ENCODE data around the gene TKTL1.
"Not testable (repeated sequence)": the region's sequence is repeated elsewhere in the genome, so short reads cannot be mapped to it uniquely, and the experiment has no call there.

Gene TKTL1

DNA sequence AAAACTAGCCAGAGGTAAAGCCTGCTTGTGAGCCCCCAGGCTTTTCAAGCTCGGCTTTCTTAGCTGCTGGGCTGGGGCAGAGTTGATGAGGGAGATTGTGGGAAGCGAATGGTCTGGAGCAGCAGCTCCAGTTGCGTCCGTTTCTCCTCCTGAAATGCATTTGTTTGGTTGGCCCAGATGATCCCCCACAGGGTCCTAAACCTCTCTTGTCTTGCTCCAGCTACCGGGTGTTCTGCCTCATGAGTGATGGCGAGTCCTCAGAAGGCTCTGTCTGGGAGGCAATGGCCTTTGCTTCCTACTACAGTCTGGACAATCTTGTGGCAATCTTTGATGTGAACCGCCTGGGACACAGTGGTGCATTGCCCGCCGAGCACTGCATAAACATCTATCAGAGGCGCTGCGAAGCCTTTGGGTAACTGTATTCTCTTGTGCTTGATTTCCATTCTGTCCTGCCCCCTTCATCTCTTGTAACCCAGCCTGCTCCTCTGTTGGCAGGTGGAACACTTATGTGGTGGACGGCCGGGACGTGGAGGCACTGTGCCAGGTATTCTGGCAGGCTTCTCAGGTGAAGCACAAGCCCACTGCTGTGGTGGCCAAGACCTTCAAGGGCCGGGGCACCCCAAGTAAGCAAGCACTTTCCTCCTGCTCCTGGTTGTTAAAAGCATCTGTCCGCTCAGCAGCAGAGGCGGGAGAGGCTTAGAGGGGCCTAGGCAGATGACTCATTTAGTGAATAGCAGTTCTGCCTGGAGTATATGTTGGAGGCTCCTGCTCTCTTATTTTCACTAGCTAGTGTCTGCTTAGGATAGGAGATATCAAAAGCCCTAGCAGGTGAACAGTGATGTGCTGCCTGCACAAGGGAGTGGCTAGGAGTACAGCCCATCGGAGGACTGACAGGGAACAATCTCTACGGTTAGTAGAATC, 15.3 kb downstream of the TKTL1 start:
- DNase-seq, result no peak

DNA sequence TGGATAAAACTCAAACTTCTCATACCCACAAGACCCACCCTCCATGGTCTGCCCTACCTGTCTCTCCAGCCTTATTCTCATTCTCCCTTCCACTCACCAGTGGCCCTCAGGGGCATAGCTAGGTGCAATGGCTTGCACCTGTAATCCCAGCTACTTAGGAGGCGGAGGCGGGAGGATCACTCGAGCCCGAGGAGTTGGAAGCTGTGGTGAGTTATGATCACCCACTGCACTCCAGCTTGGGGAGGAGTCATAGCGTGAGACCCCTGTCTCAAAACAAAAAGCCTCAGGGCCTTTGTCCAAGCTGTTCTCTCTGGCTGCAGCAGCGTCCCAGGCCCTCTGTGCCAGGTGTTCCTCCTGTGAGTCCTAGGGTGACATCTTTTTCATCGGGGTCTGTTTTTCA, 16.5 kb downstream of the TKTL1 start:
- DNase-seq, result no peak

DNA sequence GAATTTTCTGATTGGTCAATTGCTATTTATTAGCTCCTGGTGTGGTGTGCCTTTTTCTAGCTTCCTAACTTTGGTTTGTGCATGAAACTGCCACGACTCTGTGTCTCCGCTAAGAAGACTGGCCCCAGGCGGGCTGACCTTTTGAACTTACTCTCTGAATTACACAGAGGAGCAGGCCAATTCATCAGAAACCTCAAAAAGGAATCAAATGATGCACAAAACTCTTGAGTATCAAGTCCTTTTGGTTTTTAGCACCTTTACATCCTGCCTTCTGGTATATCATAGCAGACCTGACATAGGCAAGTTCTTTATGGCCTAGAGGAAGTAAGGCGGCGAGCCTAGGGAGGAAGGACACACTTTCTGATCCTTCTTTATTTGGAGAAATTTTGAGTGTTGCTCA, 17.6 kb downstream of the TKTL1 start:
- no peak for DNase-seq

DNA sequence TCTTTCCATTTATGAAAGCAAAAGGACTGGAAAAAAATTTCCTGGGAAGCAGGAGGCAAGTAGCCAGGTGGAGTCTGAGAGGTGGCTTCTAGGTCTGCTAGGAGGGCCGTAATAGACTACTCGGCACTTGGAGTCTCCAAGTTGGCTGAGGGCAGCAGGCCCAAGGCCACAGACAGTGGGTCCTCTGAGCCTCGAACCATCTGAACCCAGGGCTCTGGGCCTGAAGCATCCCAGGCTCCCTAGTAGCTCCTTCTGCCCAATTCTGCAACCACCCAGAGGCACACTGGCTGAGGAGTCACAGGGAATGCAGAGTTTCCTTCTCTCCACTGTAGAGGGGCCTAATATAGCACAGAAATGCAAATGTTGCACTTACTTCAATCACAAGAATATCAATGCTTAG, 19.8 kb downstream of the TKTL1 start:
- no peak for DNase-seq

DNA sequence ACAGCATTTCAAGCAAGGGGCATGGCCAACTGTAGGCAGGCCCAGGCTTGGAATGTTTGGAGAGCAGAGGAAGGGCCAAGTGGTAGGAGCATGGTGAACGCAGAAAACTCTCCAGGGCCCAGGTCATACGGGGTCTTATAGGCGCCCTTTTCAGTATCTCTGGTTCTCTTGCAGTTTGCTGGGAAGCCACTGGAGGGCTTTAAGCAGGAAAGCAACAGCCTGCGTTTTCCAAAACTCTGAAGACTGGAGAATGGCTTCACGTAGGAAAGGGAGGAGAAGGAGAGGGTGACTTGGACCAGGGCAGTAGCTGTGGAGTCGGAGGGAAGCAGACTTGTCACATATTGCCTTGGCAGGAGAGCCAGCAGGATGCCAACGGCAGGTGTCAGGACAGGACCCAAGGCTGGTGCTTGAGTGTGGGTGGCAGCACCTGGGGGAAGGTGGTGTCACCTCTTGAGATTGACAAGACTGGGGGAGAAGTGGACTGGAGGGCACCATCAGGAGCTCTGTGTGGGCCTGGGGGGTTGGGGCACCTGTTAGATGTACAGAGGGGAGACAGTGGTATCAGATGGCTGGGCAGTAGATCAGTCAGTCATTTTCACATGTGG, 21.9 kb downstream of the TKTL1 start:
- no peak for DNase-seq

DNA sequence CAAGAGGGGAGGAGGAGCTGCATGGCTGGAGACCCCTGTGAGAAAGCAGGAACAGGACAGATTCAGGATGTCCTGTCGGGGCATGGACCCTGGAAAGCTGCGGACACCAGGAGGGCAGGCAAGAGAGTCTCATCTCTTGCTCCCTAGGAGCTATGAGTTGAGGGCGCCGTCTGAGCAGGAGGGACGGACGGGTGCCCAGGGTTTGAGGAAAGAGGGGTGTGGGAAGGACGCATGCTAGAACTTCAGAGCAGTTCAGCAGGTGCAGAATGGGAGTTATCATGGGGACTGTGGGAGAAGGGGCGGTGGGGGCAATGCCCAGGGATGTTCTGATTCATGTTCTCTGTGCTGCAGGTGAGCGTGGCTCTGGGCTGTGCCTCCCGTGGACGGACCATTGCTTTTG, 24.8 kb downstream of the TKTL1 start:
- DNase-seq, result no peak

DNA sequence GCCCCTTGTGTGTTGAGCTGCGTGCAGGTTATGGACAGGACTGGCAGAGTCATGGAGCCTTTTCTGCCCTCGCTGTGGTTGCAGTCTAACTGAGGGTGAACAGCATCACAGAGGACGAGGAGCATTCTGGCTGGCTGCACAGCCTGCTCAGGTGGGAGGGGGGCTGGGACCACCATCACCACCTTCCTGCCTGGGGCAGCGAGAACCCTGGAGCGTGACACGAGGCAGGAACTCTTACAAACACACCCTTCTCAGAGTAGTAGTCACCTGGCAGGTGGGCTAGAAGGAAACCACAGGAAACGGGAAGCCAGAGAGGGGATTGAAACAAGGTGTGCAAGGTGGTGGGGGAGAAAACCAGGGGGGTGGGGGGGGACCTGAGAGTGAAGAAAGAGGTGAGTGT, 25.6 kb downstream of the TKTL1 start:
- no peak for DNase-seq

DNA sequence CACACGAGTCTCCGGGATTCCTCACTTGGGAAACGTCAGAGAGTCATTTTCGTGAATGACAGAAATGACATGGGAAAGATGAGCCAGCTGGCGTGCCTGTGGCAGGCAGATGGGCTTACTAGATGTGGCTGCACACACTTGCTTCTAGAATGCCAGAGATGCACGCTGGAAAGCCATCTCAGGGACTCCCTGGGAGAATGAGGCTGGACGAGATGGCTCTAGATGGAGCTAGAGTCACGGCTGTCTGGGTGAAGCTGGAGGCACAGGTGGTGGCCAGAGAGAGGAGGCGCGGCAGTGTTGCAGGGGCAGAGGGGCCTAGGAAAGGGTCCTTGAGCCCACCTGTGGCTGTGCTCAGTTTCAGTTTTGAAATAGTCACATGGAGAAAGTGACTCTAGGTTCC, 26.0 kb downstream of the TKTL1 start:
- DNase-seq, result no peak

DNA sequence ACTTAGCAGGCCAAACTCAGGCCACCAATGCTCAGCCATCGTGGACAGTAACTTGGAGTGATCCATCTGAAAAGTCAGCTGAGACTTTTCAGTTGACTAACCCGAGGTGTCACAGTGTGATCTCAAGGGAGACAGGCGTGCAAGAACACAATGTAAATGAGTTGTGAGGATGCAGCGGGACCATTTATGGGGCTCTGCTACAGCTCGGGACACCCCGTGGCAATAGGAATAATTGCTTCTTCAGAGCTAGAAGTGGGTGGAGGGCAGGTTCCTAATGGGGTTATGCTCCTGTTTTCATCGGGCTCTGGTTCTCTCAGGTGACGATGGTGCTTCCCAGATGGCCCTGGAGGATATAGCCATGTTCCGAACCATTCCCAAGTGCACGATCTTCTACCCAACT, 27.3 kb downstream of the TKTL1 start:
- no peak for DNase-seq

DNA sequence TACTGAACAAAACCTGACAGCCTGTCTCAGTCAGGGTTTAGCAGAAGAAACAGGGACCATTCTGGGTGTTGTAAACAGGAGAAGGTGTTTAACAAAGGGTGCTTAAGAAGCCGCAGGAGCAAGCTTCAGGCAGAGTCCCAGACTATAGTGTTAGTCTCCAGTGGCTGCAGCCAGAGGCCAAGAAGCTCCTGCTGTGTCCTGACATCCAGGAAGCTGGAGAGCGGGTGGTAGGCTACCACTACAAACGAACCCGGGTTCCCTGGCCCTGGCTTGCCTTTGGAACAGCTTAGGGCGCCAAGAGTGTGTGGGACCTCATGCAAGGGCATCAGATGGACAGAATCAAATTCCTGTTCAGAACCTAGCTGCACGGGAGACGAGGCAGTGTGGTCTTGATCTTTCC, 27.9 kb downstream of the TKTL1 start:
- DNase-seq, result no peak

DNA sequence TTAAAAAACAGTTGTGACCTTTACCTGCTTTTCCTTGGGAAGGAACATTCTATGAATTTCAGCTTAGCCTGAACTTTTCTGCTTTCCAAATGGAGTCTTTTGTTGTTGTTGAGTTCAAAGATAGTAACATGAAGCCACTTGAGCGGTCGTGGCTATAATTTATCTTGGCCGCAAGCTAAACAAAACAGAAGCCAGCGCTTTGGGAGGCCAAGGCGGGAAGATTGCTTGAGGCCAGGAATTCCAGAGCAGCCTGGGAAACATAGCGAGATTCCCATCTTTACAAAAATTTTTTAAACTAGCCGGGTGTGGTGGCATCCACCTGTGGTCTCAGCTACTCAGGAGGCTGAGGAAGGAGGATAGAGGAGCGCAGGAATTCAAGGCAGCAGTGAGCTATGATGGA, 29.9 kb downstream of the TKTL1 start:
- no peak for DNase-seq

DNA sequence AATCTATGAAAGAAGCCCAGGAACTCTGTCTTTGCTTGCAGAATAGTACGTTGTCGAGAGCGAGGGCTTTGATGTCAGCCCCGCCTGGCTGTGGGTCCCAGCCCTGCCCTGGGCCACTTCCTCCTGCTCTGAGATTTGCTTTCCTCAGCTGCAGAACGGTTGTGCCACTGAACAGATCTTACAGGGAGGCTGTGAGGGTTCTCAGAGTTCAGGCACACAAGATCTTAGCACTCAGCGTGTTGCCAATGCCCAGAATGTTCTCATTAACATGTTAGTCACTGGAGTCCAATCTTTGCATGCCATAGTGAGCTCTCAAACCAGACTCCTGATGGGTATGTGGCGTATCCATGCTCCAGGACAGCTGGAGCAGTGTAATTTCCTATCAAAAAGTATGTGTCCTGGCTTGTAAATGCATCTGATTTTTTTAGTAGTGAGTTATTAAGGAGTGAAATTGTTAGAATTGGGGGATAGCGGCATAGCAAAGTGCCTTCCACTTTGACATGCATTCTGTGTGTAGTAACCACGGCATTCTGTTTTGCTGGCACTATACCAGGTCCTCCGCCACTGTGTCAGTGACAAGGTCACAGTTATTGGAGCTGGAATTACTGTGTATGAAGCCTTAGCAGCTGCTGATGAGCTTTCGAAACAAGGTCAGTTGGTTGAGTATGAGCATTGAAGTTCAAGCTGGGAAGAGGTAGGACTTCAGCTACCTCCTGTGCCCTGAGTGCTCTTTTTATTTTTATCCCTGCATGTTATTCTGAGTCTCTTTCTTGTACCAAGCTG, 31.6 kb downstream of the TKTL1 start:
- DNase-seq, result no peak

DNA sequence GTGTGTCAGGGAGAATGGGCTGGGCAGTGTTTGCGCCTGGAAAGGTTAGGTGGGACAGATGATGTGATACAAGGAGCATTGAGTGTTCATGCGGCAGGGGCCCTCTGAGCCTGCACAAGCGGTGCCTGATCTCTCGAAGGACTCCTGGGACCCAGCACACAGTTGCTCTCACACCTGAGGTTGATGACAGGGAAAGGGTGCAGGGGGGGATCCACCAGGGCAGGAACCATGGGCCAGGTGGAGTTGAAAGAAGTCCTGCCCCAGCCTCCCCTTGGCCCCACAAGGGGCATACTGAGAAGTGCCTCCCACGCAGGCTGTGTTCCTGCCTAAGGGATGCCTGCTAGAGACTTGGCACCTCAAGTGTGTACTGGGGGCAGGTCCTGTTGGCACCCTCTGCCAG, 33.1 kb downstream of the TKTL1 start:
- no peak for DNase-seq

DNA sequence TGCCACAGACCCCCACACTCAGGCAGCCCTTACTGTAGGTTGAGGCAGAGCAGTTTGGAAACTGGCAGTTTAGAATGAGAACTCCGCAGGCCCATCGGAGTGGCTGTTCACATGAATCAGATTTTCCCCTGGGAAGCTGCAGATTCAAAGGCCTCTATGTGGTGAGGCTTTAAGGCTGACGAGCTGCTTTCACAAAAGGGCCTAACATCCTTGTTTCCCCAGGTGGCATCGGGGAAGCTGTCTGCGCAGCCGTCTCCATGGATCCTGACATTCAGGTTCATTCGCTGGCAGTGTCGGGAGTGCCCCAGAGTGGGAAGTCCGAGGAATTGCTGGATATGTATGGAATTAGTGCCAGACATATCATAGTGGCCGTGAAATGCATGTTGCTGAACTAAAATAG, 33.7 kb downstream of the TKTL1 start:
- DNase-seq, result no peak

DNA sequence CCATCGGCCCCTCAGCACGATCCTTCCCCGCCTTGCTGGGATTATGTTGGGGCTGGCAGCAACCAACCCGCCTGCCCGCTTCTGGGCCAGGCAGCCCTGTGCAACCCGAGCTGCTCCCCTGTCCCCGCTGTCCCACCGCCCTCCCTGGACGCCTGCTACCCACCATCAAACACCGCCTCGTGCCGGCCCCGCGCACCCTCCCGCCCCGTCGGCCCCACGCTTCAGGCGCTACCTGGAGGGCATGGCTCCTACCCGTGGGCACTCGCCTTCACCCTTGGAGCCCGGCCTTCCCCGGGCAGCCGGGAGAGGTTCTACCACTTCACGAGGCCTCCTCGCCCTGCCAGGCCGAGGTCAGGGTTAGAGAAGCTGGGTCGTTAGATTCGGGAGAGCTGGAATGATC, 37.0 kb downstream of the TKTL1 start:
- no peak for DNase-seq

DNA sequence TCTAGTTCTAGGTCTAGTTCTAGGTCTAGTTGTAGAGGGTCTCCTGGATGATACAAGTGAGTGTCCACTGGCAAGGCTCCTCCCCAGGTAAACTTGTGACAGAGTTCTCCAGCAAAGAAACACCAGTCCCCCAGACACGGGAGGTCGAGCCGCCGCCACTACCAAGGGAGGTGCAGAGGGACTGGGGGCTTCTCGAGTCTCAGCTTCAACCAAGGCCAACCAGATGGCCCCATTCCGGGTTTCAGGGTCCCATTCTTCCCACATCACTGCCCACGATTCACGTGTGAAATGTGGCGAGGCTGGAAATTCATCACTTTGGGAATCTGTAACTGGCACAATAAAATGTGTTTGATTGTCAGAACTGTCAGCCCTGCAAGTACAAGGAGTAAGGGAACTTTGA, 37.5 kb downstream of the TKTL1 start:
- DNase-seq, result no peak

DNA sequence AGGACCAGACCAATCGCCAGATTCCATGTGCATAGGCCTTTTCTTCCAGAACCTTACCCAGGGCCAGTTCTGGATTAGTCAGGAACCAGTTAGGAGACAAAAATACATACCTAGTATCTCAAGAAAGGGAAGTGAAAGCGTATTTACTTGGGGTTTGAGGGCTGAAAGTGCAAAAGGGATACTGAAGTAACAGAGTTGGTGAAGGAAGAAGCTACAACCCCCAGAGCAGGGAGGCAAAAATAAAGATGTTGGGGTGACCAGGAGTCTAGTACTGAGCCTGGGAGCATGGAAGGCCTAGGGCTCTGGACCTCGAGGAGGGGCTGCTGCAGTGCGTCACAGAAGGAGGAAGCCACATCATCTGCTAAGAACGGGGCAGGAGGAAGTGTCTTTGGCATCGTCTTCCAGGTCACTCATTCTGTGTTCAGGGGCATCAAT, 38.3 kb downstream of the TKTL1 start:
- DNase-seq, result no peak

DNA sequence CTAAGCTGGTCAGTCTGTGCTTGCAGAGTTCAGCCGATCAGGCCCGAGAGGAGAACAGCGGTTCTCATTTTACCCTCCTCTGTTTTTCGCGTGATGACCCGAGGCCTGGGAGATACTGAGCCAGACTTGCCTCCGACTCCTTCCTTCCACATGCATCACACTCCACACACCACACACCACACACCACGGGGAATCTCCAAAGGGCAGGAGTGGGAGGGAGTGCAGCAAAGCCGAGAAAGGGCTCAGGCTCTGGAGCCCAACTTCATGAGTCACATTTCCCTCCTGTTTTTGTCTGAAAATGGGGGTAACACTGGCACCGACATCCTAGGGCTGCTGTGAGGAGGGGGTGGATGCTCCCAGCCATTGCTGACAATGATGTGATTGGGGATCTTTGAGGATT, 38.9 kb downstream of the TKTL1 start:
- DNase-seq, result no peak

DNA sequence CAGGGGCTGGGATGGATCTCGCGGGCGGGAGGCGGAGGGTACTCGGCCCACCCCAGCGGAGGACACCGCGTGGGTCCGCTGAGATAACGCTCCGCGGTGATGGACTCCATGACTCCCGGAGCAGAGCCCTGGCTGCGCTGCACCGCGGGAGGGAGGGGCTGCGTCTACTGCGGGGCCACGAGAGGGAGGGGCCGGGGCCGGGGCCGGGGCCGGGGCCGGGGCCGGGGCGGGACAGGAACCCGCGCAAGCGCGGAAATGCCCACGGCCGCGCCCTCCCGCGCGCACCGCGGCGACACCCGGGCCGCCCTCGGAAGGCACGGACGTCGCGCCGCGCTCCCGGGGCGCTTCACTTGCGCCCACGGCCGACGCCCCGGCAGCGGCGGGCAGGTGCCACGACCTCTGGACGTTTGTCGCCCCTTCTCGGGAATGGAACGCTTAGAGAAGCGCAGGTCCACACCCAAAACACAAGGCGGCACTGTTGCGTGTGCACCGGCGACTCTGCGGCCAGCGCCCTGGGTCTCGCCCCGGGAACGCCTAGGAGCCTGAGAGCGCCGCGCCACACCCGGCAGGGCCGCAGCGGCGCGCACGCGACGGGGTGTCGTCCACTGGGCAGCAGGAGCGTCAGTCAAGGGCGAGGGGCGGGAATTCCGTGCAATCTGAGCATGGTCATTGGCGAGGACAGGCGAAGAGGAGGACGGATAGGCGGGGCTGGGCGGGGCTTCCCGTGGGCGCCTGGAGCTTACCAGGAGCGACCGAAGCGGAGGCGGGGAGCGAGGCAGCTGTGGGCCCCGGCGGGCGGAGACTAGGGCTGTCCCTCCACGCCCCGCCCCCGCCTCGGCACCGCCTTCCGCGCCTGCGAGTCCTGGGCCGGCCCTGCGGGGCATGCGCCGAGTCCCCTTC, 46.1 kb downstream of the TKTL1 start:
- not testable (repeated sequence) for DNase-seq

DNA sequence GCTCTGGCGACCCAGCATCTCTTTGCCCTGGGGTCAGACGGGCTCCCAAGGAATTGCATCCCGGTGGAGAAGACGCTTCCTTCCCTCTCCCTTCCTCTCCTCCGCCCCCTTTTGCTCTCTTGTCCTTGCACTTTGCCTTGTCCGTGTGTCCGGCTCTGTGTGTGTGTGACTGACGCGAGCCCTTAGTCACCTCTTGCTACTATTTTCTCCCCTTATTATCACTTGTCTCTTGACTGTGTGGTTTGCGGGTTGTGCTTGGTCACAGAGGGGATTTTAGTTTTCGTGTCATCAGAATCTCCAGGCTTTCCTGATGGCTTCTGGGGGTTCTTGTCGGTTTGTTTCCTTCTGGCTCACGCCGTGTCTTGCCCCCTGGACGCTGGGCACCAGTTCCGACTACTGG, 47.5 kb downstream of the TKTL1 start:
- not testable (repeated sequence) for DNase-seq

DNA sequence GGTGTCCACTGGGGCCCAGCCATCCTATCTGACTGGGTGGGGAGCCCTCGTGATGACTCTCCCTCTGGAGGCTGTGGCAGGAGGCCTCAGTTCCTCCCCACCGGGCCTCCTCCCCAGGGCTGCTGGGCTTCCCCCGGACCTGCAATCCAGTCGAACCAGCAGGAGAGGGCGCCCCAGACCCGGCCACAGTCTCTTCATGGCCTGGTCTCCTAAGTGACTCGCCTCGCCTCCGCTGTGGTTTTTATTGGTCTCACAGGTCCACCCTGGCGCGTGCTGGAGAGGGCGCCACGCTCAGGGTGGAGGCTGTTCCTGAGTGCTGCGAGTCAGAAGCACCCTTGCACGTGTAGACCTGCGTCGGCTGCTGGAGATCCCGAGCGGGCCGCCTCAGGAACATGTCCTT, 48.0 kb downstream of the TKTL1 start:
- not testable (repeated sequence) for DNase-seq

DNA sequence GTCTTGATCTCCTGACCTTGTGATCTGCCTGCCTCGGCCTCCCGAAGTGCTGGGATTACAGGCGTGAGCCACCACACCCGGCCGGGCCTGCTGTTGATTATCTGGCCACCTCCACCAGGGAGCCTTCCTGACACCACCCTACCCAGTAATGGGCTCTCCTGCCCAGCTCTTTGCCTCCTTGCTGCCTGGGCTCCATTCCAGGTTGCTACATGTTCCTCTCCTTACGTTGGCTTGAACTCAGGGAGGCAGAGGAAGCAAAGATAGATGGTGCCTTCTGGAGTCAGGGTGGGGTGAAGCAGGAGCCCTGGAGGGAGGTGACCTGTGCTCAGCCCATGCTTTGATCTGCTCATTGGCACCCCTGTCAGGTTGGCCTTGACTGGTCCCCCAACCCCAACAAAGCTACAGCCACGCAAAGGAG, 52.5 kb downstream of the TKTL1 start:
- DNase-seq, result no peak
